ENCODE results near the gene DCAF8.

DCAF8 gene

DNA sequence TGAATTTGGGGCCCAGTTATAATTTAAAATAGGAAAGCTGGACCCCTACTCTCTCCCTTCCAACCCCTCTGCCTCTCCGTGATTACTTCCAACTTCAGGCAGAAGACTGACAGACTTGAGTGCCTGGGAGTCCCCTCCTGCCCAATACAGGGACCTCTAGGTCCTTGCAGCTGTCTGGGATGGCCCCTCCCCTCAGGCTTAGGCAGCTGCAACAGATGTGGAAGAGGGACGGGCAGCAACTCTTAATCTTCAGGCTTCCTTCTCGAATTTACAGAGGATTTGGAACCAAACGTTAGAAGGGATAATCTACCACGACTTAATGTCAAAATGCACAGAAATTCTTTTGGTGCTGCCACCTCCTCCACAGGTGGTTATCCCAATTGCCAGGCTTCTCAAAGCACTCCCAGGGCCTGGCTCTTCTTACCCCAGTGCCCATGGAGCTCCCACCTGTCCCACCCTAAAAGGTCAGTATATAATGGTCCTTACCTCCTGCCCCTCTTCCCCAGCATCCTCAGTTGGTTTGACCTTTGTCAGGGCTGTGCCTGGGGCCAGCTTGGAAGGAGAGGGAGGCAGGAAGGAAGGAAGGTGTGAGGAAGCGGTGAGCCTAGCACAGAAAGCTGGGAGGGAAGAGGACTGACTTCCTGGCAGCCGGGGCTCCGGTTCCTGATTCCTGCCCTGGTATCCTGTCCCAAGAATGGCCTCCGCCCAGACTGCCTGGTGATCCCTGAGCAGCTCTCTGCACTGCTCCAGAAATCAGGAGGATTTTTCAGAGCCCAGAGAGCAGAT is 54.4 kb downstream of the DCAF8 start:
- Histone ChIP-seq H3K36me3 (ENCODE audit: insufficient read depth, low read length) (peaks cover 20% of the 10 kb centered on the region), H3K4me1 (ENCODE audit: insufficient read depth, low read length) (peaks cover 58% of the 10 kb centered on the region), H3K9me3 (ENCODE audit: control insufficient read depth, insufficient read depth, low read length) (no peaks in the 10 kb centered on the region), H3K9ac (ENCODE audit: low read depth, low read length) (no peak overlapping the region)

GRCh38 chr1:160207118-160207650 is 55.2 kb downstream of the DCAF8 start:
- Histone ChIP-seq H3K9me3 (ENCODE audit: control insufficient read depth, insufficient read depth, low read length) (no peaks in the 10 kb centered on the region), H3K4me1 (ENCODE audit: insufficient read depth, low read length) (peaks cover 58% of the 10 kb centered on the region), H3K9ac (ENCODE audit: low read depth, low read length) (no peak overlapping the region; the same call in 1 of the 2 replicates), H3K36me3 (ENCODE audit: insufficient read depth, low read length) (peaks cover 14% of the 10 kb centered on the region)

- peaks cover 9% of the 10 kb centered on the region; the same call in 1 of the 2 replicates for H3K36me3 ChIP-seq (ENCODE audit: insufficient read depth, low read length)
These were observed 55.8 kb downstream of the DCAF8 start for GRCh38 chr1:160206421-160207117.

GRCh38 chr1:160206036-160206389 is 56.3 kb downstream of the DCAF8 start:
- peaks cover 54% of the 10 kb centered on the region for H3K4me1 ChIP-seq (ENCODE audit: insufficient read depth, low read length)
- peak overlapping the region; percentile 90 for H3K9ac ChIP-seq (ENCODE audit: low read depth, low read length)
- peaks cover 6% of the 10 kb centered on the region; the same call in 1 of the 2 replicates for H3K36me3 ChIP-seq (ENCODE audit: insufficient read depth, low read length)
- H3K9me3 ChIP-seq (ENCODE audit: control insufficient read depth, insufficient read depth, low read length), result no peaks in the 10 kb centered on the region

More at GRCh38 chr1:160206421-160207117, 55.8 kb downstream of the DCAF8 start:
- Histone ChIP-seq H3K9ac (ENCODE audit: low read depth, low read length) (peak overlapping the region; percentile 90; the same call in 1 of the 2 replicates), H3K9me3 (ENCODE audit: control insufficient read depth, insufficient read depth, low read length) (no peaks in the 10 kb centered on the region), H3K4me1 (ENCODE audit: insufficient read depth, low read length) (peaks cover 58% of the 10 kb centered on the region)

- Histone ChIP-seq H3K4me1 (ENCODE audit: insufficient read depth, low read length) (peaks cover 50% of the 10 kb centered on the region), H3K9ac (ENCODE audit: low read depth, low read length) (peak within 1 kb of the TSS; percentile 90), H3K9me3 (ENCODE audit: control insufficient read depth, insufficient read depth, low read length) (no peaks in the 10 kb centered on the region), H3K36me3 (ENCODE audit: insufficient read depth, low read length) (peaks cover 6% of the 10 kb centered on the region; the same call in 1 of the 2 replicates)
These were observed 56.9 kb downstream of the DCAF8 start, which contains the start of gene PEA15 for GRCh38 chr1:160205242-160206035. Gene PEA15 (plus strand): TSS chr1:160205384. CDS start chr1:160211545, 6,161 bp downstream.

DNA sequence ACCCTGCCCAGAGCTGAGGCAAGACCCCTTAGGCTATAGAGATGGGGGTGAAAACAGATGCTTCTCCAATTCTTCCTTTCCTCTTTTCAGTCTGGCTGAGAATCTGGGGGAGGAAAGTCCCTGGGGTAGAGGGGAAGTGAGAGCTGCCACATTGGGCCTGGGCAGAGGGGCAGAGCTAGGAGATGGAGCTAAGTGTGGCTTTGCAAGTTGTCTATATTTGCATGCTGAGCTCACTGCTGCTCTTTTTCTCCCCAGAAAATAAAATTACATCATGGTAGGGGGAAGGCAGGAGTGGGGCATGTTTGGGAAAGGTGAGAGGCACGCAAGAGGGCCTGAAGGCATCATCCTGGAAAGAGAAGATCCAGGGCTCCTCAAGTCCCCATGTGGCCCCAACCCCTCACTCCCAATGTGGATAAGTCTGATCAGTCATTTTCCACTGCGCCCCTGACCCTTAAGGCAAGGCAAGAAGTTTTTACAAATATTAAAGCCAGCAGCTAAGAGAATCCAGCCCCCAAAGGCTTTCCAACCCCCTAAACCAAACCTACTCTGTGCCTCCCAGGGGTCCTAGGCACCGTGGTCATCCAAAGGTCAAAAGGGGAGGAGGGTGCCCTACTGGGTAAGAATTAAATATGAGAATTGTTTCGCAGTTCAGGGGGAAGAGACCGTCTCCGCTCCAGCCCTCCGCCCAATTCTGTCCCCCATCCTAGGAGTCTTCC is 57.7 kb downstream of the DCAF8 start:
- Histone ChIP-seq H3K9me3 (ENCODE audit: control insufficient read depth, insufficient read depth, low read length) (no peaks in the 10 kb centered on the region), H3K36me3 (ENCODE audit: insufficient read depth, low read length) (peaks cover 6% of the 10 kb centered on the region; the same call in 1 of the 2 replicates), H3K9ac (ENCODE audit: low read depth, low read length) (peak overlapping the region; percentile 38), H3K4me1 (ENCODE audit: insufficient read depth, low read length) (peaks cover 43% of the 10 kb centered on the region)

- Histone ChIP-seq H3K9me3 (ENCODE audit: control insufficient read depth, insufficient read depth, low read length) (no peaks in the 10 kb centered on the region), H3K9ac (ENCODE audit: low read depth, low read length) (no peak overlapping the region), H3K36me3 (ENCODE audit: insufficient read depth, low read length) (no peaks in the 10 kb centered on the region), H3K4me1 (ENCODE audit: insufficient read depth, low read length) (peaks cover 12% of the 10 kb centered on the region)
These were observed 61.6 kb downstream of the DCAF8 start for GRCh38 chr1:160200786-160201185.

- peaks cover 5% of the 10 kb centered on the region for H3K4me1 ChIP-seq (ENCODE audit: insufficient read depth, low read length)
- H3K9ac ChIP-seq (ENCODE audit: low read depth, low read length), result no peak overlapping the region
- H3K36me3 ChIP-seq (ENCODE audit: insufficient read depth, low read length), result no peaks in the 10 kb centered on the region
- H3K9me3 ChIP-seq (ENCODE audit: control insufficient read depth, insufficient read depth, low read length), result no peaks in the 10 kb centered on the region
These were observed 65.1 kb downstream of the DCAF8 start for GRCh38 chr1:160197231-160197630.

DNA sequence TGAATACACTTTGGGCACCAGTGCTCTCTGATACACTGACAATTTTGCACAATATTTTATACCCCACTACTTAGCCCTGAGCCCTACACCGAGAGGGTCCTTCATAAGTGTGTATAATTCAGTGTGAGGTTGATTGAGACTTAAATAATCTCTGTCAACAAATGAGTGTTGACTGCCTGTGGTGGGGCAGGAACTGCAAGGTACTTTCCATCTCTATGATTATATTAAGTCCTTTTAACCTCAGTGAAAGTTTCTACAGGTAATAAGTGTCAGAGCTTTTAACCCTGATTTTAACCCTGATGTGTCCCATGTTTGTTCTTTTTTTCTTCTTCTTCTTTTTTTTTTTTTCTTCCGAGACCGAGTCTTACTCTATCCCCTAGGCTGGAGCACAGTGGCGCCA is 66.2 kb downstream of the DCAF8 start:
- H3K4me1 ChIP-seq (ENCODE audit: insufficient read depth, low read length), result peaks cover 10% of the 10 kb centered on the region
- H3K9ac ChIP-seq (ENCODE audit: low read depth, low read length), result no peak overlapping the region
- no peaks in the 10 kb centered on the region for H3K9me3 ChIP-seq (ENCODE audit: control insufficient read depth, insufficient read depth, low read length)
- H3K36me3 ChIP-seq (ENCODE audit: insufficient read depth, low read length), result no peaks in the 10 kb centered on the region

DNA sequence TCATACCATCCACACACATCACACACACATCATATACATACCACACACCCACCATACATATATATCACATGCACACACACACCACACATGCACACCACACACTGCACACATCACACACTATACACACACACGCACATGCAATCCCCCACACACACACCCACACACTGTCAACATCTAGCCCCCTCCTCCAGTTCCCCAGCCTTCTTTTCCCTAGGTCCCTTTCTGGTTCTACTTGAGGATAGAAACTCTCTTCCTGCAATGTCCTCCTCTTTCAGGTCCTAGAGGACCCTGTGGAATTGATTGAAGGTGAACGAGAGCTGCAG is 67.7 kb downstream of the DCAF8 start:
- Histone ChIP-seq H3K9ac (ENCODE audit: low read depth, low read length) (no peak overlapping the region), H3K9me3 (ENCODE audit: control insufficient read depth, insufficient read depth, low read length) (no peaks in the 10 kb centered on the region), H3K36me3 (ENCODE audit: insufficient read depth, low read length) (no peaks in the 10 kb centered on the region), H3K4me1 (ENCODE audit: insufficient read depth, low read length) (peaks cover 19% of the 10 kb centered on the region)

- Histone ChIP-seq H3K9ac (ENCODE audit: low read depth, low read length) (no peak overlapping the region), H3K9me3 (ENCODE audit: control insufficient read depth, insufficient read depth, low read length) (no peaks in the 10 kb centered on the region), H3K4me1 (ENCODE audit: insufficient read depth, low read length) (peaks cover 25% of the 10 kb centered on the region), H3K36me3 (ENCODE audit: insufficient read depth, low read length) (no peaks in the 10 kb centered on the region)
These were observed 68.3 kb downstream of the DCAF8 start for GRCh38 chr1:160193832-160194736.

GRCh38 chr1:160193091-160193819 is 69.1 kb downstream of the DCAF8 start:
- peaks cover 25% of the 10 kb centered on the region for H3K4me1 ChIP-seq (ENCODE audit: insufficient read depth, low read length)
- no peak overlapping the region for H3K9ac ChIP-seq (ENCODE audit: low read depth, low read length)
- no peaks in the 10 kb centered on the region for H3K9me3 ChIP-seq (ENCODE audit: control insufficient read depth, insufficient read depth, low read length)
- H3K36me3 ChIP-seq (ENCODE audit: insufficient read depth, low read length), result no peaks in the 10 kb centered on the region
